ENCODE measurements around the gene HEXB. TPM values are rescaled to one million over a fixed set of nuclear protein-coding genes. Genes with fewer than 3 reads are reported as not detected.

HEXB gene
- total and polyA plus RNA-seq, 2 of the 13 experiments (the other 11 are each of a cell fraction or from before 2014, with no cell fraction given) = 100 to 104 TPM

GRCh38 chr5:74684900-74685851 is at the start of gene HEXB (continued):
- TF ChIP-seq, protein P1, sequence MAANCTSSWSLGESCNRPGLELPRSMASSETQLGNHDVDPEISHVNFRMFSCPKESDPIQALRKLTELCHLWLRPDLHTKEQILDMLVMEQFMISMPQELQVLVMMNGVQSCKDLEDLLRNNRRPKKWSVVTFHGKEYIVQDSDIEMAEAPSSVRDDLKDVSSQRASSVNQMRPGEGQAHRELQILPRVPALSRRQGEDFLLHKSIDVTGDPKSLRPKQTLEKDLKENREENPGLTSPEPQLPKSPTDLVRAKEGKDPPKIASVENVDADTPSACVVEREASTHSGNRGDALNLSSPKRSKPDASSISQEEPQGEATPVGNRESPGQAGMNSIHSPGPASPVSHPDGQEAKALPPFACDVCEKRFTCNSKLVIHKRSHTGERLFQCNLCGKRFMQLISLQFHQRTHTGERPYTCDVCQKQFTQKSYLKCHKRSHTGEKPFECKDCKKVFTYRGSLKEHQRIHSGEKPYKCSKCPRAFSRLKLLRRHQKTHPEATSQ (CRISPR knock-in tag; IDR thresholded peaks at IDR 0.05; ENCODE audit: borderline replicate concordance) = 0 out of 2 replicates have a peak, but pooled peaks have one; percentile 46
- TF ChIP-seq FOXP4 (CRISPR knock-in tag; IDR thresholded peaks at IDR 0.05) (peak; percentile 41), PTBP1 (IDR thresholded peaks at IDR 0.05; ENCODE audit: low read depth, low read length, poor library complexity, severe bottlenecking) (no peak), HOXD1 (CRISPR knock-in tag; IDR thresholded peaks at IDR 0.05) (no peak), NFRKB (IDR thresholded peaks at IDR 0.05) (no peak), ASH2L (IDR thresholded peaks at IDR 0.05; ENCODE audit: insufficient read length, low read depth, low read length) (peak; percentile 64), RORA (CRISPR knock-in tag; IDR thresholded peaks at IDR 0.05) (no peak), ZSCAN12 (CRISPR knock-in tag; IDR thresholded peaks at IDR 0.05) (peak; percentile 46; the same call in 1 of the 2 replicates), ZMAT3 (CRISPR knock-in tag; conservative IDR thresholded peaks at IDR 0.05) (0 out of 2 replicates have a peak, but pooled peaks have one; percentile 23), GMEB2 (CRISPR knock-in tag; IDR thresholded peaks at IDR 0.05; ENCODE audit: low read depth) (no peak), USF2 (IDR thresholded peaks at IDR 0.05; ENCODE audit: low read depth, low read length) (no peak), USF2 (CRISPR knock-in tag; IDR thresholded peaks at IDR 0.05; ENCODE audit: borderline replicate concordance) (peak; percentile 59; the same call in 1 of the 2 replicates), XBP1 (CRISPR knock-in tag; IDR thresholded peaks at IDR 0.05) (no peak), SIX4 (CRISPR knock-in tag; IDR thresholded peaks at IDR 0.05) (no peak), ZBTB7A (CRISPR knock-in tag; IDR thresholded peaks at IDR 0.05) (no peak)
- TF ChIP-seq, protein P2, sequence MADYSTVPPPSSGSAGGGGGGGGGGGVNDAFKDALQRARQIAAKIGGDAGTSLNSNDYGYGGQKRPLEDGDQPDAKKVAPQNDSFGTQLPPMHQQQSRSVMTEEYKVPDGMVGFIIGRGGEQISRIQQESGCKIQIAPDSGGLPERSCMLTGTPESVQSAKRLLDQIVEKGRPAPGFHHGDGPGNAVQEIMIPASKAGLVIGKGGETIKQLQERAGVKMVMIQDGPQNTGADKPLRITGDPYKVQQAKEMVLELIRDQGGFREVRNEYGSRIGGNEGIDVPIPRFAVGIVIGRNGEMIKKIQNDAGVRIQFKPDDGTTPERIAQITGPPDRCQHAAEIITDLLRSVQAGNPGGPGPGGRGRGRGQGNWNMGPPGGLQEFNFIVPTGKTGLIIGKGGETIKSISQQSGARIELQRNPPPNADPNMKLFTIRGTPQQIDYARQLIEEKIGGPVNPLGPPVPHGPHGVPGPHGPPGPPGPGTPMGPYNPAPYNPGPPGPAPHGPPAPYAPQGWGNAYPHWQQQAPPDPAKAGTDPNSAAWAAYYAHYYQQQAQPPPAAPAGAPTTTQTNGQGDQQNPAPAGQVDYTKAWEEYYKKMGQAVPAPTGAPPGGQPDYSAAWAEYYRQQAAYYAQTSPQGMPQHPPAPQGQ (CRISPR knock-in tag; IDR thresholded peaks at IDR 0.05; ENCODE audit: borderline replicate concordance) = no peak
- TF ChIP-seq, protein P3, sequence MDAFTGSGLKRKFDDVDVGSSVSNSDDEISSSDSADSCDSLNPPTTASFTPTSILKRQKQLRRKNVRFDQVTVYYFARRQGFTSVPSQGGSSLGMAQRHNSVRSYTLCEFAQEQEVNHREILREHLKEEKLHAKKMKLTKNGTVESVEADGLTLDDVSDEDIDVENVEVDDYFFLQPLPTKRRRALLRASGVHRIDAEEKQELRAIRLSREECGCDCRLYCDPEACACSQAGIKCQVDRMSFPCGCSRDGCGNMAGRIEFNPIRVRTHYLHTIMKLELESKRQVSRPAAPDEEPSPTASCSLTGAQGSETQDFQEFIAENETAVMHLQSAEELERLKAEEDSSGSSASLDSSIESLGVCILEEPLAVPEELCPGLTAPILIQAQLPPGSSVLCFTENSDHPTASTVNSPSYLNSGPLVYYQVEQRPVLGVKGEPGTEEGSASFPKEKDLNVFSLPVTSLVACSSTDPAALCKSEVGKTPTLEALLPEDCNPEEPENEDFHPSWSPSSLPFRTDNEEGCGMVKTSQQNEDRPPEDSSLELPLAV (CRISPR knock-in tag; conservative IDR thresholded peaks at IDR 0.05; ENCODE audit: low read depth) = no peak

All from HepG2 (cell line).